Stimulated activated CD4-positive, alpha-beta T cell treated with anti-CD3 and anti-CD28 coated beads, Interleukin-15, amount 100 ng/mL, for 48 hours (primary cell): ENCODE measurements around the gene ZNF670.
"Not testable (repeated sequence)": the region's sequence is repeated elsewhere in the genome, so short reads cannot be mapped to it uniquely, and the experiment has no call there.

Experiments used
- DNase-seq, 2 donors: peaks; one replicate each; pipeline ENCODE4 v3.0.0-alpha.2; 2020; ENCODE audit warnings: low read depth in 2 of 2

The ZNF670 gene

GRCh38 chr1:247043406-247043805 is 35.2 kb downstream of the ZNF670 start:
- DNase-seq = no peak

GRCh38 chr1:247037511-247038320 is 40.9 kb downstream of the ZNF670 start:
- DNase-seq = no peak

GRCh38 chr1:247032306-247032705 is 46.3 kb downstream of the ZNF670 start:
- DNase-seq = not testable (repeated sequence)
